Endothelial cell of umbilical vein (primary cell): Measurements from ENCODE around the gene LYZL4.

Source experiments
- EZH2 ChIP-seq: IDR thresholded peaks from 2 replicates; pipeline ENCODE4 v1.6.1; 2012; ENCODE audit warnings: borderline replicate concordance, low read depth, mild to moderate bottlenecking, moderate library complexity, low read length, inconsistent platforms; ENCODE audit not compliant: severe bottlenecking
- FOS ChIP-seq: IDR thresholded peaks from 2 replicates; pipeline ENCODE4 v1.6.1; 2011; ENCODE audit warnings: mild to moderate bottlenecking, low read length, moderate library complexity, borderline replicate concordance; ENCODE audit not compliant: insufficient read depth
- GATA2 ChIP-seq: IDR thresholded peaks from 2 replicates; pipeline ENCODE4 v1.7.0; 2011; ENCODE audit warnings: low read depth, mild to moderate bottlenecking, moderate library complexity, mixed read lengths, low read length; ENCODE audit not compliant: insufficient read length, insufficient read depth
- JUN ChIP-seq: IDR thresholded peaks from 2 replicates; pipeline ENCODE4 v1.6.1; 2011; ENCODE audit warnings: borderline replicate concordance, low read depth; ENCODE audit not compliant: insufficient read length, insufficient read depth
- MYC ChIP-seq: IDR thresholded peaks from one replicate; pipeline ENCODE4 v1.6.1; 2011; ENCODE audit warnings: mild to moderate bottlenecking, low read depth, low read length
- POLR2A ChIP-seq: IDR thresholded peaks from 2 replicates; pipeline ENCODE4 v1.6.1; 2012; ENCODE audit warnings: low read depth, mild to moderate bottlenecking, control low read depth, low read length
- POLR2AphosphoS5 ChIP-seq: IDR thresholded peaks from 2 replicates; pipeline ENCODE4 v1.6.1; 2012; ENCODE audit warnings: low read depth, mild to moderate bottlenecking, control low read depth, low read length, moderate library complexity; ENCODE audit not compliant: insufficient read depth
- TF ChIP-seq, protein P1 (sequence below), 2 donors: IDR thresholded peaks; 1 replicate in 1 of 2; 2 replicates in 1 of 2; pipeline ENCODE4 v1.5.1; 2011; ENCODE audit warnings: low read length in 2 of 2, mild to moderate bottlenecking in 2 of 2, moderate library complexity in 2 of 2, control low read depth in 1 of 2, inconsistent platforms in 1 of 2, low read depth in 1 of 2; ENCODE audit not compliant: insufficient read depth in 1 of 2; ENCODE audit errors: extremely low read depth in 1 of 2
- TF ChIP-seq, protein P2 (sequence below): IDR thresholded peaks from 2 replicates; pipeline ENCODE4 v1.6.1; 2011; ENCODE audit not compliant: insufficient read depth, insufficient read length

DNA sequence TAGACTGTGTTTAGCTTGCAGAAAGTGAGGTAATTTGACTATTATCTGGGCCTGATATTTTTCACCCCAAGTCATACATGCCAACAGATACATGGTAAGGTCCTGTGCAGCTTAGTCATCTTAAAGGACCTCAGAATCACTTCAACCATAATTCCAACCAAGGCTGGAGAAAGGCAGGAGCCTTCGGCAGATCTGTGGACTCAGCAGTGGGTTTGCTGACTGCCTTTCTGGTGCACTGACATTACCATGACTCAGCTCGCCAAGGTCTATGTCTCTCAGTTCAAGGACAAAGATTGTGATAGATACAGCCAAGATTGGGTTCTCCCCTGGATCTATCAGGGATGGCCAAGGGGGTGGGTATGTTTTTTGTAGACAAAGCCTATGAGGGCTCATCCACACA, 32.7 kb downstream of the LYZL4 start:
- TF ChIP-seq EZH2 (no peak), POLR2A (no peak), POLR2AphosphoS5 (no peak), MYC (no peak), JUN (no peak), FOS (no peak), GATA2 (no peak)
- TF ChIP-seq, protein P1, sequence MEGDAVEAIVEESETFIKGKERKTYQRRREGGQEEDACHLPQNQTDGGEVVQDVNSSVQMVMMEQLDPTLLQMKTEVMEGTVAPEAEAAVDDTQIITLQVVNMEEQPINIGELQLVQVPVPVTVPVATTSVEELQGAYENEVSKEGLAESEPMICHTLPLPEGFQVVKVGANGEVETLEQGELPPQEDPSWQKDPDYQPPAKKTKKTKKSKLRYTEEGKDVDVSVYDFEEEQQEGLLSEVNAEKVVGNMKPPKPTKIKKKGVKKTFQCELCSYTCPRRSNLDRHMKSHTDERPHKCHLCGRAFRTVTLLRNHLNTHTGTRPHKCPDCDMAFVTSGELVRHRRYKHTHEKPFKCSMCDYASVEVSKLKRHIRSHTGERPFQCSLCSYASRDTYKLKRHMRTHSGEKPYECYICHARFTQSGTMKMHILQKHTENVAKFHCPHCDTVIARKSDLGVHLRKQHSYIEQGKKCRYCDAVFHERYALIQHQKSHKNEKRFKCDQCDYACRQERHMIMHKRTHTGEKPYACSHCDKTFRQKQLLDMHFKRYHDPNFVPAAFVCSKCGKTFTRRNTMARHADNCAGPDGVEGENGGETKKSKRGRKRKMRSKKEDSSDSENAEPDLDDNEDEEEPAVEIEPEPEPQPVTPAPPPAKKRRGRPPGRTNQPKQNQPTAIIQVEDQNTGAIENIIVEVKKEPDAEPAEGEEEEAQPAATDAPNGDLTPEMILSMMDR (IDR thresholded peaks at IDR 0.05; ENCODE audit: extremely low read depth in 1 of 2, insufficient read depth in 1 of 2, low read depth in 1 of 2, low read length in 2 of 2) = no peak
- TF ChIP-seq, protein P2, sequence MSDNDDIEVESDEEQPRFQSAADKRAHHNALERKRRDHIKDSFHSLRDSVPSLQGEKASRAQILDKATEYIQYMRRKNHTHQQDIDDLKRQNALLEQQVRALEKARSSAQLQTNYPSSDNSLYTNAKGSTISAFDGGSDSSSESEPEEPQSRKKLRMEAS = no peak
